Hematopoietic multipotent progenitor cell treated with erythropoietin and hydrocortisone succinate and interleukin-3 and kit ligand, for 8 days (in vitro differentiated cells): ENCODE results near the gene PTPRB.
"Not testable (repeated sequence)": the region's sequence is repeated elsewhere in the genome, so short reads cannot be mapped to it uniquely, and the experiment has no call there.

Experiments
- DNase-seq: peaks from one replicate; pipeline ENCODE4 v3.0.0-alpha.2; 2015

PTPRB gene

GRCh38 chr12:70535896-70536374, 101.3 kb downstream of the PTPRB start:
- no peak for DNase-seq

- no peak for DNase-seq
Measured at GRCh38 chr12:70534466-70534865, 102.8 kb downstream of the PTPRB start.

GRCh38 chr12:70529647-70530046, 107.6 kb downstream of the PTPRB start:
- no peak for DNase-seq

GRCh38 chr12:70520847-70521246, 116.4 kb downstream of the PTPRB start:
- no peak for DNase-seq

GRCh38 chr12:70513426-70513825, 123.8 kb downstream of the PTPRB start:
- no peak for DNase-seq

- no peak for DNase-seq
Measured at GRCh38 chr12:70508178-70508577, 129.1 kb downstream of the PTPRB start.

GRCh38 chr12:70507442-70507841, 129.8 kb downstream of the PTPRB start:
- no peak for DNase-seq

- DNase-seq: no peak
Measured at GRCh38 chr12:70497508-70497907, 139.7 kb downstream of the PTPRB start.

GRCh38 chr12:70492904-70493303, 144.3 kb downstream of the PTPRB start:
- DNase-seq: not testable (repeated sequence)

GRCh38 chr12:70490928-70491327, 146.3 kb downstream of the PTPRB start:
- not testable (repeated sequence) for DNase-seq

GRCh38 chr12:70487440-70487839, 149.8 kb downstream of the PTPRB start:
- DNase-seq: no peak

GRCh38 chr12:70486588-70486987, 150.6 kb downstream of the PTPRB start:
- DNase-seq: no peak

- no peak for DNase-seq
Measured at GRCh38 chr12:70485704-70486103, 151.5 kb downstream of the PTPRB start.

GRCh38 chr12:70484464-70484863, 152.8 kb downstream of the PTPRB start:
- DNase-seq: no peak

GRCh38 chr12:70482764-70483163, 154.5 kb downstream of the PTPRB start:
- no peak for DNase-seq

- DNase-seq: no peak
Measured at GRCh38 chr12:70469221-70469820, 167.9 kb downstream of the PTPRB start.

GRCh38 chr12:70468741-70469140, 168.5 kb downstream of the PTPRB start:
- DNase-seq: no peak

- DNase-seq: no peak
Measured at GRCh38 chr12:70467918-70468733, 169.1 kb downstream of the PTPRB start.

GRCh38 chr12:70467476-70467875, 169.8 kb downstream of the PTPRB start:
- DNase-seq: no peak

- DNase-seq: no peak
Measured at GRCh38 chr12:70466753-70467152, 170.5 kb downstream of the PTPRB start.
